Right atrium auricular region (tissue), 2 donors: ENCODE results near the gene ADK. TPM values are rescaled to one million over a fixed set of nuclear protein-coding genes. Genes with fewer than 3 reads are reported as not detected.

Source experiments
- DNase-seq: peaks from one replicate; pipeline ENCODE4 v3.0.0-alpha.2; 2019; ENCODE audit warnings: low spot score
- H3K27ac ChIP-seq, 2 donors: fragments of 200-600 bp; sonication (generic); 1 replicate in 1 of 2; 2 replicates in 1 of 2; pipeline ENCODE4 v1.5.1; 2016 to 2019
- H3K27me3 ChIP-seq, 2 donors: fragments of 200-600 bp; sonication (generic); one replicate each; pipeline versions ENCODE4 v1.5.1 to v1.6.0; 2017 to 2019
- H3K36me3 ChIP-seq: fragments of 200-600 bp; sonication (generic); one replicate; pipeline ENCODE4 v1.5.1; 2016
- H3K4me1 ChIP-seq, 2 donors: fragments of 200-600 bp; sonication (generic); one replicate each; pipeline versions ENCODE4 v1.5.1 to v1.6.0; 2017 to 2019
- H3K4me3 ChIP-seq, 2 donors: fragments of 200-600 bp; sonication (generic); 1 replicate in 1 of 2; 2 replicates in 1 of 2; pipeline ENCODE4 v1.5.1; 2017 to 2019; ENCODE audit warnings: mild to moderate bottlenecking in 1 of 2, moderate library complexity in 1 of 2
- H3K9me3 ChIP-seq, 2 donors: fragments of 200-600 bp; sonication (generic); one replicate each; pipeline ENCODE4 v1.5.1; 2019
- total RNA-seq, 2 donors: library from RNA; depleted of rRNA; stranded (reverse); fragments of >200 nt; gene quantifications; one replicate each; pipeline ENCODE4 v1.1.0, GENCODE V29; 2016
- TF ChIP-seq, protein P1 (sequence below), 2 donors: fragments of 200-600 bp; sonication (generic); IDR thresholded peaks; one replicate each; pipeline ENCODE4 v1.5.1; 2019; ENCODE audit warnings: antibody characterized with exemption in 2 of 2

Gene ADK
- total RNA-seq, 2 donors from 2014 or later = 23.7 to 31.6 TPM

DNA sequence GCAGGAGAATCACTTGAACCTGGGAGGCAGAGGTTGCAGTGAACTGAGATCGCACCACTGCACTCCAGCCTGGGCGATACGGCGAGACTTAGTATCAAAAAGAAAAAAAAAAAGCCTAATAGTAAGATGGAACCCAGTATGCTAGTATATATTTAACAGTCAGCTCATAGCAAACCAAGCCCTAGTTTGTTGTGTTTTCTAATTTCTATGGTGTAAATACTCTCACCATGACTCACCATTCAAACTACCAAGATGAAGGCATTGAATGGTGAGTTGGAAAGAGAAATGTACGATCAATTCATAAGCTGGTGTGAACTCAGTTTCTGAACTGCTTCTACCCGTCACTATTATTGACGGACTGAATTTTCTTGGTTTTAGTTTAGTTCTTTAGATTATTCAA lies 501.6 kb downstream of the ADK start:
- no peaks in the 10 kb centered on the region for H3K36me3 ChIP-seq
- no peak overlapping the region for H3K4me3 ChIP-seq
- TF ChIP-seq, protein P1, sequence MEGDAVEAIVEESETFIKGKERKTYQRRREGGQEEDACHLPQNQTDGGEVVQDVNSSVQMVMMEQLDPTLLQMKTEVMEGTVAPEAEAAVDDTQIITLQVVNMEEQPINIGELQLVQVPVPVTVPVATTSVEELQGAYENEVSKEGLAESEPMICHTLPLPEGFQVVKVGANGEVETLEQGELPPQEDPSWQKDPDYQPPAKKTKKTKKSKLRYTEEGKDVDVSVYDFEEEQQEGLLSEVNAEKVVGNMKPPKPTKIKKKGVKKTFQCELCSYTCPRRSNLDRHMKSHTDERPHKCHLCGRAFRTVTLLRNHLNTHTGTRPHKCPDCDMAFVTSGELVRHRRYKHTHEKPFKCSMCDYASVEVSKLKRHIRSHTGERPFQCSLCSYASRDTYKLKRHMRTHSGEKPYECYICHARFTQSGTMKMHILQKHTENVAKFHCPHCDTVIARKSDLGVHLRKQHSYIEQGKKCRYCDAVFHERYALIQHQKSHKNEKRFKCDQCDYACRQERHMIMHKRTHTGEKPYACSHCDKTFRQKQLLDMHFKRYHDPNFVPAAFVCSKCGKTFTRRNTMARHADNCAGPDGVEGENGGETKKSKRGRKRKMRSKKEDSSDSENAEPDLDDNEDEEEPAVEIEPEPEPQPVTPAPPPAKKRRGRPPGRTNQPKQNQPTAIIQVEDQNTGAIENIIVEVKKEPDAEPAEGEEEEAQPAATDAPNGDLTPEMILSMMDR (IDR thresholded peaks at IDR 0.05) = no peak
- H3K4me1 ChIP-seq = no peaks in the 10 kb centered on the region
- no peak for DNase-seq
- no peaks in the 10 kb centered on the region for H3K27me3 ChIP-seq
- H3K9me3 ChIP-seq = no peaks in the 10 kb centered on the region
- no peak overlapping the region for H3K27ac ChIP-seq

DNA sequence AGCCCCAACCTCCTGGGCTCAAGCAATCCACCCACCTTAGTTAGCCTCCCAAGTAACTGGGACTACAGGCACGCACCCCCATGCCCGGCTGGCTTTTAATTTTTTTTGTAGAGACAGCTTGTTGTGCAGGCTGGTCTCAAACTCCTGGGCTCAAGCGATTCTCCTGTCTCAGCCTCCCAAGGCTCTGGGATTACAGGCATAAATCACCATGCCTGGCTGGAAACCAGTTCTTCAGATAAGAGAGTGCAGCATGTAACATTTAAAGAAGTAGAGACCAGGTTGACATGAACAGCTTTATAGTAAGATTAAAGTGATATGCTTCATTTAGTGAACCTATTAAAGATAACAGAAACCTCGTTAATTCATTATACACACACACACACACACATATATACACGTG lies 507.5 kb downstream of the ADK start:
- no peak overlapping the region for H3K4me3 ChIP-seq
- DNase-seq = no peak
- TF ChIP-seq, protein P1 (IDR thresholded peaks at IDR 0.05) = no peak
- no peaks in the 10 kb centered on the region for H3K27me3 ChIP-seq
- H3K36me3 ChIP-seq = no peaks in the 10 kb centered on the region
- H3K27ac ChIP-seq = no peak overlapping the region
- no peaks in the 10 kb centered on the region for H3K9me3 ChIP-seq
- H3K4me1 ChIP-seq = no peaks in the 10 kb centered on the region

DNA sequence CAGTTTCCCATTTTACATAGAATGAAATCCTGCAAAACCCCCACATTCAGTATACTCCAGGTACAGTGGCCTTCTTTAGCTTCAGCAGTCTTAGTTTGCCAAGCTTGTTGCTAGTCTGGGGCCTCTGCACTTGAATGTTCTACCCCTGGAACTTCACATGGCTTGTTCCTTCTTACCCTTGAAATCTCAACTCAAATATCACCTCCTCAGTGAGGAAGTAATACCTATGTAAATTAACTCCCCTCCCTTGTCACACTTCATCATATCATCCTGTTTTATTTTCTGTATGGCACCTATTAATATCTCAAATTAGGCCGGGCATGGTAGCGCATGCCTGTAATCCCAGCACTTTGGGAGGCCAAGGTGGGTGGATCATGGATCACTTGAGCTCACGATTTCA lies 511.6 kb downstream of the ADK start:
- no peak for DNase-seq
- no peaks in the 10 kb centered on the region for H3K27me3 ChIP-seq
- no peak overlapping the region for H3K27ac ChIP-seq
- TF ChIP-seq, protein P1 (IDR thresholded peaks at IDR 0.05) = no peak
- H3K4me3 ChIP-seq = no peak overlapping the region
- no peaks in the 10 kb centered on the region for H3K9me3 ChIP-seq
- H3K36me3 ChIP-seq = no peaks in the 10 kb centered on the region
- H3K4me1 ChIP-seq = no peaks in the 10 kb centered on the region

DNA sequence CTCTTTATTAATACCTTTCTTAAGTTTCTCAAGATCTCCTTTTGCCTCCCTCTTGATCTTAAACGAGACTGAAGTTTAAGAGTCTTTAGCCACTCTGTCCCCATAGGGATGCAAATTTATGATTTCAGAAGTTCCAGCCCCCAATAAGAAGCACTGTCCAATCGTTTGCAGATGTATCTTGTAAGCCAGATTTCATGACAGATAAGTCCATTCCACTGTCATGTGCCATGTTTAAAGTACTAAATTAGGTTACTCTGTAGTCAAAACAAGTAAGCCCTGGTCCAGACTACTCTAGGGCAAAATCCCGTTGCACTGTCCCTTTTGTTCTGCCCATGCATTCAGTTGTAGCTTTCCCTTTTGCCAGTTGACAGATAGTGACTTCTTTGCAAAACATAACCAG lies 518.2 kb downstream of the ADK start:
- Histone ChIP-seq H3K4me3 (no peak overlapping the region), H3K4me1 (peaks cover 0 to 14% of the 10 kb centered on the region in 2 donors), H3K27me3 (no peaks in the 10 kb centered on the region), H3K27ac (no peak overlapping the region), H3K36me3 (no peaks in the 10 kb centered on the region), H3K9me3 (no peaks in the 10 kb centered on the region)
- no peak for DNase-seq
- TF ChIP-seq, protein P1 (IDR thresholded peaks at IDR 0.05) = no peak

DNA sequence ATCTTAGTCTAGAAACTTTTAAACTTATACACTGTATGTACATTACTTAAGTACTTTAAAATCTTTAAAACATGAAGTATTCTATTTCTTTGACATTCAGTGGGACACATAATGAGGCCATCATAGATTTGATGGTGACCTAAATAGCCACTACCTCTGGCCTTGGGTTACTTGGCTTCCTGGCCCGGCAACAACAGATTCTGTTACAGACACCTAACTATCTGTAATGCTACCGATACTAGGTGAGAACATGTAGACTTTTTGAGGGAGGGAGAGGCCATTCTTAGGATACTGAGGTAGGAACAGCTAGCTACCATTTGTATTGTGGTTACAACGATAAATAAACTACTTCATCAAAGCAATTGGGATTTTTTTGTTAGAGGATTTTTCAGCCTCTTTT lies 520.7 kb downstream of the ADK start:
- no peak for DNase-seq
- Histone ChIP-seq H3K9me3 (no peaks in the 10 kb centered on the region), H3K36me3 (no peaks in the 10 kb centered on the region), H3K4me1 (peaks cover 0 to 19% of the 10 kb centered on the region in 2 donors), H3K27me3 (no peaks in the 10 kb centered on the region), H3K27ac (peak overlapping the region in 1 of 2 donors; percentile 25), H3K4me3 (no peak overlapping the region)
- TF ChIP-seq, protein P1 (IDR thresholded peaks at IDR 0.05) = no peak

DNA sequence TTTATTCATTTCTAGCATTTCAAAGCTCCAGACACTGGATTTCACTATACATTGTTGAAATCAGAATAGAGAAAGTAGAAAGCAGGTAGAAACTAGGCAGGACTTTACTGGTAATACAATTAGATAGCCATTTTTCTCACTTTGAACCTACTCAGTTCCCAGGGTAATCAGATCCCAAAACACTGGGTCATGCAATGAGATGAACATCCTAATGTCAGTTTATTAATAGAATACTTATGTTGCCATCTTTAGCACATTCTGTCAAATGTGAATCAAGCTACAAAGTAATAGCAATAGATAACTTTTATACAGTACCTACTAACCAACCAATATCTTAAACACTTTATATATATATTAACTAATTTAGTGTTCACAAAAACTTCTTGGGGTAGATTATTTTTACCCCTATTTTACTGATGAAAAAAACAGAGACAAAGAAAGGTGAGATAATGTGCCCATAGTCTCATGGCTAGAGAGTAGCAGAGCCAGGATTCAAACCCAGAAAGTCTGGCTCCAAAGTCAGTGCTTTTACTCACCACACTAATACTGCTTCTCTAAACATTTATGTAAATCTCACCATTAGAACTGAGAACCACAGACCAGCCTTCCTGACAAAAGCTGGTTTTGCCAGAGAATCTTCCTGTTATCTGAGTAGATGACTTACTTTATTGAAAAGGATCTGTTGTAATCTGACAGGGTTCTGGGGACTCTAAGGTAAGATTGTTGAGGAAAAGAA lies 521.6 kb downstream of the ADK start:
- TF ChIP-seq, protein P1 (IDR thresholded peaks at IDR 0.05) = no peak

More for the DNA sequence above, 521.6 kb downstream of the ADK start:
- no peak overlapping the region for H3K4me3 ChIP-seq
- no peak for DNase-seq
- no peaks in the 10 kb centered on the region for H3K9me3 ChIP-seq
- no peaks in the 10 kb centered on the region for H3K36me3 ChIP-seq
- H3K27me3 ChIP-seq = no peaks in the 10 kb centered on the region
- H3K4me1 ChIP-seq = peaks cover 0 to 19% of the 10 kb centered on the region in 2 donors
- peak overlapping the region in 1 of 2 donors; percentile 25 for H3K27ac ChIP-seq
